GM12891 (cell line): ENCODE measurements around the gene GHSR.

ENCODE experiments used
- DNase-seq: peaks from one replicate; pipeline ENCODE4 v3.0.0; 2011; ENCODE audit warnings: low spot score; ENCODE audit not compliant: insufficient read length
- FAIRE-seq: peaks from 2 replicates; lab custom pipeline; 2011; peaks lifted over from hg19 to GRCh38; lab: Jason Lieb, UNC
- PAX5 ChIP-seq: IDR thresholded peaks from 2 replicates; pipeline ENCODE4 v1.6.1; 2011; ENCODE audit warnings: low read length, moderate library complexity, mild to moderate bottlenecking; ENCODE audit not compliant: insufficient read depth, severe bottlenecking
- POLR2A ChIP-seq: IDR thresholded peaks from 2 replicates; pipeline ENCODE4 v1.6.1; 2011; ENCODE audit warnings: low read depth, low read length, control low read depth
- POLR2AphosphoS5 ChIP-seq: IDR thresholded peaks from 2 replicates; pipeline ENCODE4 v1.6.1; 2011; ENCODE audit warnings: low read depth, low read length, control low read depth
- POU2F2 ChIP-seq: IDR thresholded peaks from 2 replicates; pipeline ENCODE4 v1.6.1; 2011; ENCODE audit warnings: low read depth, mild to moderate bottlenecking, control low read depth, low read length, moderate library complexity
- SPI1 ChIP-seq: IDR thresholded peaks from 2 replicates; pipeline ENCODE4 v1.6.1; 2011; ENCODE audit warnings: low read depth, low read length, control low read depth
- TAF1 ChIP-seq: IDR thresholded peaks from 2 replicates; pipeline ENCODE4 v1.6.1; 2011; ENCODE audit warnings: low read depth, low read length, control low read depth

GHSR gene

GRCh38 chr3:172398484-172398883 lies 49.8 kb downstream of the GHSR start:
- TF ChIP-seq PAX5 (no peak), POU2F2 (no peak), SPI1 (no peak), TAF1 (no peak), POLR2A (no peak), POLR2AphosphoS5 (no peak)
- no peak for FAIRE-seq
- no peak for DNase-seq

GRCh38 chr3:172397716-172398405 lies 50.4 kb downstream of the GHSR start:
- DNase-seq (no peak), FAIRE-seq (no peak)
- no peak for TF ChIP-seq POU2F2

GRCh38 chr3:172396400-172396799 lies 51.9 kb downstream of the GHSR start:
- no peak for DNase-seq
- no peak for FAIRE-seq

GRCh38 chr3:172394692-172395091 lies 53.6 kb downstream of the GHSR start:
- no peak for DNase-seq
- FAIRE-seq, result peak; percentile 26
- TF ChIP-seq POLR2AphosphoS5 (no peak), POLR2A (no peak), PAX5 (no peak), POU2F2 (no peak), SPI1 (no peak), TAF1 (no peak)

More at GRCh38 chr3:172396400-172396799, 51.9 kb downstream of the GHSR start:
- no peak for TF ChIP-seq PAX5
- TF ChIP-seq TAF1, result no peak
- TF ChIP-seq SPI1, result no peak
- TF ChIP-seq POU2F2, result no peak
- no peak for TF ChIP-seq POLR2AphosphoS5
- TF ChIP-seq POLR2A, result no peak
